Fibroblast of mammary gland (primary cell): ENCODE results near the gene FHDC1.

ENCODE experiments used
- DNase-seq: peaks from one replicate; pipeline ENCODE4 v3.0.0-alpha.2; 2010; ENCODE audit warnings: low read depth
- H3K4me3 ChIP-seq: 2 replicates; pipeline ENCODE4 v1.5.1; 2011; ENCODE audit warnings: low read depth, mild to moderate bottlenecking, low read length, moderate library complexity; ENCODE audit not compliant: control insufficient read depth
- CTCF ChIP-seq: conservative IDR thresholded peaks from 2 replicates; pipeline ENCODE4 v1.5.1; 2011; ENCODE audit warnings: low read depth, low read length, inconsistent platforms; ENCODE audit not compliant: control insufficient read depth, insufficient read depth

FHDC1 gene

GRCh38 chr4:152992466-152992865, 56.3 kb downstream of the FHDC1 start:
- TF ChIP-seq CTCF: no peak
- no peak for DNase-seq

DNA sequence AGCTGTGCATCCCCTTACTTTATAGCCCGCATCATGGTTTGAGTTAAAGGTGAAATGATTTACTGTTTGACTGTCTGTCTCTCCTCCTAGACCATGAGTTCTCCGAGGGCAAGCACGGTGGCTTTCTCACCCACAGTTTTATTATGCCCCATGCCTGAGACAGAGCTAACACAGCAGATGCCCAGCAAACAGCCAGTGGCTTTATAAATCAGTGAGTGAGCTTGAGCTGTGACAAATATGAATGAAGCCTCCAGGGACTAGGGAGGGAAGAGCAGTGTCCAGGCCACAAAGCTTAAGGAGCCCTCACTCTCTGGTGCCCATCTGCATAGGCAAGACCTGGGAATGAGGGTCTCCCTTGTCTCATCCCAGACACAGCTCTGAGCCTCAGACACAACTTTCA, 57.9 kb downstream of the FHDC1 start:
- TF ChIP-seq CTCF: no peak
- DNase-seq: no peak

More at GRCh38 chr4:152992466-152992865, 56.3 kb downstream of the FHDC1 start:
- no peak overlapping the region for H3K4me3 ChIP-seq

GRCh38 chr4:152996111-152996571, 60.0 kb downstream of the FHDC1 start:
- H3K4me3 ChIP-seq: no peak overlapping the region
- TF ChIP-seq CTCF: no peak
- DNase-seq: no peak

More for the DNA sequence above, 57.9 kb downstream of the FHDC1 start:
- no peak overlapping the region for H3K4me3 ChIP-seq

- H3K4me3 ChIP-seq: no peak overlapping the region
- TF ChIP-seq CTCF: no peak
- DNase-seq: no peak
Observed at GRCh38 chr4:152996672-152997071, 60.5 kb downstream of the FHDC1 start.

GRCh38 chr4:152997288-152997687, 61.2 kb downstream of the FHDC1 start:
- DNase-seq: no peak
- no peak for TF ChIP-seq CTCF
- no peak overlapping the region for H3K4me3 ChIP-seq

- TF ChIP-seq CTCF: no peak
- no peak overlapping the region for H3K4me3 ChIP-seq
- no peak for DNase-seq
Observed at GRCh38 chr4:152997771-152998487, 61.8 kb downstream of the FHDC1 start.
